Immature natural killer cell (primary cell): ENCODE results near the gene LKAAEAR1. TPM values are rescaled to one million over a fixed set of nuclear protein-coding genes. Genes with fewer than 3 reads are reported as not detected.
A peak's percentile ranks its signal among the peaks of the same experiment; 100 is the strongest.

ENCODE experiments used
- DNase-seq, 3 donors: peaks; one replicate each; pipeline ENCODE4 v3.0.0; 2022; ENCODE audit warnings: mixed read lengths in 1 of 3
- H3K27ac Mint-ChIP-seq, 6 donors: one replicate each; pipeline ENCODE4 v1.8.0; 2020; ENCODE audit warnings: mixed read lengths in 6 of 6, mild to moderate bottlenecking in 5 of 6, inconsistent platforms in 4 of 6, moderate library complexity in 3 of 6
- H3K27me3 Mint-ChIP-seq, 3 donors: one replicate each; pipeline ENCODE4 v1.8.0; 2020 to 2021; ENCODE audit warnings: low read depth in 3 of 3, mild to moderate bottlenecking in 3 of 3, mixed read lengths in 3 of 3, moderate library complexity in 3 of 3, inconsistent platforms in 1 of 3
- H3K36me3 Mint-ChIP-seq, 3 donors: one replicate each; pipeline ENCODE4 v1.8.0; 2020; ENCODE audit warnings: mixed read lengths in 3 of 3, inconsistent platforms in 2 of 3, mild to moderate bottlenecking in 2 of 3
- H3K4me1 Mint-ChIP-seq, 2 donors: one replicate each; pipeline ENCODE4 v1.8.0; 2020; ENCODE audit warnings: inconsistent platforms in 2 of 2, mild to moderate bottlenecking in 2 of 2, mixed read lengths in 2 of 2, moderate library complexity in 1 of 2
- H3K4me3 Mint-ChIP-seq, 5 donors: one replicate each; pipeline ENCODE4 v1.8.0; 2020; ENCODE audit warnings: mild to moderate bottlenecking in 5 of 5, mixed read lengths in 5 of 5, inconsistent platforms in 3 of 5, moderate library complexity in 3 of 5
- H3K9me3 Mint-ChIP-seq, 6 donors: one replicate each; pipeline ENCODE4 v1.8.0; 2020; ENCODE audit warnings: mild to moderate bottlenecking in 6 of 6, mixed read lengths in 6 of 6, inconsistent platforms in 4 of 6, moderate library complexity in 3 of 6
- polyA plus RNA-seq, 3 donors: library from polyadenylated mRNA; unstranded; fragments of 300-500 nt; fragmentation: Illumina TruSeq; gene quantifications; one replicate each; pipeline ENCODE4 v1.2.3, GENCODE V29; 2021

Gene LKAAEAR1
- polyA plus RNA-seq, 3 donors from 2014 or later = not detected

- peaks cover 0 to 13% of the 10 kb centered on the region in 2 donors for H3K4me1 Mint-ChIP-seq
- H3K9me3 Mint-ChIP-seq = no peaks in the 10 kb centered on the region
- no peak overlapping the region for H3K4me3 Mint-ChIP-seq
- no peaks in the 10 kb centered on the region for H3K36me3 Mint-ChIP-seq
- H3K27ac Mint-ChIP-seq = no peak overlapping the region
- no peak for DNase-seq
- H3K27me3 Mint-ChIP-seq = peaks cover 3 to 10% (median 7%) of the 10 kb centered on the region in 3 donors
Observed at GRCh38 chr20:64038224-64038564, 46.0 kb downstream of the LKAAEAR1 start.

- peaks cover 0 to 13% of the 10 kb centered on the region in 2 donors for H3K4me1 Mint-ChIP-seq
- peak overlapping the region; percentile 30 to 68 (median 60) for H3K4me3 Mint-ChIP-seq
- H3K27ac Mint-ChIP-seq = no peak overlapping the region
- no peak for DNase-seq
- H3K9me3 Mint-ChIP-seq = no peaks in the 10 kb centered on the region
- peaks cover 3 to 7% (median 7%) of the 10 kb centered on the region in 3 donors for H3K27me3 Mint-ChIP-seq
- H3K36me3 Mint-ChIP-seq = peaks cover 0 to 3% (median 0%) of the 10 kb centered on the region in 3 donors
Observed at GRCh38 chr20:64037498-64038213, 46.5 kb downstream of the LKAAEAR1 start.

GRCh38 chr20:64037199-64037497 lies 47.0 kb downstream of the LKAAEAR1 start:
- H3K4me1 Mint-ChIP-seq = peaks cover 0 to 12% of the 10 kb centered on the region in 2 donors
- H3K27ac Mint-ChIP-seq = no peak overlapping the region
- H3K4me3 Mint-ChIP-seq = no peak overlapping the region

GRCh38 chr20:64036346-64037198 lies 47.6 kb downstream of the LKAAEAR1 start:
- Mint-ChIP-seq H3K4me1 (peaks cover 0 to 8% of the 10 kb centered on the region in 2 donors), H3K27me3 (peaks cover 3 to 7% (median 5%) of the 10 kb centered on the region in 3 donors), H3K36me3 (peaks cover 0 to 3% (median 0%) of the 10 kb centered on the region in 3 donors), H3K9me3 (no peaks in the 10 kb centered on the region), H3K4me3 (no peak overlapping the region), H3K27ac (no peak overlapping the region)
- DNase-seq = no peak

More at GRCh38 chr20:64037199-64037497, 47.0 kb downstream of the LKAAEAR1 start:
- DNase-seq = no peak
- Mint-ChIP-seq H3K27me3 (peaks cover 3 to 7% (median 6%) of the 10 kb centered on the region in 3 donors), H3K36me3 (peaks cover 0 to 3% (median 0%) of the 10 kb centered on the region in 3 donors), H3K9me3 (no peaks in the 10 kb centered on the region)

- Mint-ChIP-seq H3K36me3 (peaks cover 0 to 3% (median 0%) of the 10 kb centered on the region in 3 donors), H3K4me3 (peak within 1 kb of the TSS in 2 of 5 donors; percentile 33 to 61), H3K4me1 (peaks cover 0 to 5% of the 10 kb centered on the region in 2 donors), H3K27me3 (peaks cover 3 to 5% (median 5%) of the 10 kb centered on the region in 3 donors), H3K27ac (no peak within 1 kb of the TSS), H3K9me3 (no peaks in the 10 kb centered on the region)
- DNase-seq = no peak
Observed at GRCh38 chr20:64035933-64036345, 48.3 kb downstream of the LKAAEAR1 start, which contains the start of gene C20orf204. Gene C20orf204 (plus strand): TSS chr20:64036182. CDS start chr20:64036324, 142 bp downstream.

GRCh38 chr20:64035066-64035932 lies 48.9 kb downstream of the LKAAEAR1 start:
- Mint-ChIP-seq H3K36me3 (peaks cover 0 to 7% (median 0%) of the 10 kb centered on the region in 3 donors), H3K4me1 (peaks cover 0 to 4% of the 10 kb centered on the region in 2 donors), H3K27me3 (peaks cover 3 to 5% (median 5%) of the 10 kb centered on the region in 3 donors), H3K9me3 (no peaks in the 10 kb centered on the region), H3K27ac (no peak overlapping the region), H3K4me3 (peak overlapping the region in 2 of 5 donors; percentile 33 to 61)
- no peak for DNase-seq

- Mint-ChIP-seq H3K4me3 (no peak overlapping the region), H3K9me3 (no peaks in the 10 kb centered on the region), H3K27ac (peak overlapping the region in 1 of 6 donors; percentile 48), H3K4me1 (peaks cover 0 to 4% of the 10 kb centered on the region in 2 donors), H3K27me3 (peaks cover 1 to 5% (median 2%) of the 10 kb centered on the region in 3 donors), H3K36me3 (peaks cover 0 to 7% (median 0%) of the 10 kb centered on the region in 3 donors)
- no peak for DNase-seq
Observed at GRCh38 chr20:64033981-64034493, 50.2 kb downstream of the LKAAEAR1 start.

Other genes starting within 250 kb of the LKAAEAR1 start
- gene ABHD16B, start 222.9 kb downstream of the LKAAEAR1 start, polyA plus RNA-seq = under 1 TPM in 1 of 3 donors, not detected in 2; 0.34 TPM
- 10 to 100 TPM; 67.5 to 90.8 (median 79.3) TPM for gene TPD52L2, start 219.1 kb downstream of the LKAAEAR1 start, polyA plus RNA-seq
- 1 to 10 TPM; 1.4 to 8.2 (median 2.9) TPM for gene DNAJC5, start 189.3 kb downstream of the LKAAEAR1 start, polyA plus RNA-seq
- gene UCKL1, start 128.0 kb downstream of the LKAAEAR1 start, polyA plus RNA-seq = 10 to 100 TPM; 19.3 to 35.5 (median 30.8) TPM
- gene ZNF512B, start 114.5 kb downstream of the LKAAEAR1 start, polyA plus RNA-seq = under 1 TPM in 2 of 3 donors, not detected in 1; 0.36 to 0.63 TPM
- 10 to 100 TPM in 1 of 3 donors, 1 to 10 TPM in 2; 6.5 to 13.2 (median 8.5) TPM for gene SAMD10, start 104.8 kb downstream of the LKAAEAR1 start, polyA plus RNA-seq
- gene PRPF6, start 103.3 kb downstream of the LKAAEAR1 start, polyA plus RNA-seq = 10 to 100 TPM; 52.6 to 94.4 (median 63.1) TPM
- not detected for gene C20orf204, start 48.2 kb downstream of the LKAAEAR1 start, polyA plus RNA-seq
- not detected for gene SOX18, start 34.8 kb downstream of the LKAAEAR1 start, polyA plus RNA-seq
- 10 to 100 TPM; 18.9 to 26.6 (median 24.1) TPM for gene TCEA2, start 21.2 kb downstream of the LKAAEAR1 start, polyA plus RNA-seq
- 100 to 1,000 TPM; 124 to 171 (median 132) TPM for gene RGS19, start 4.9 kb downstream of the LKAAEAR1 start, polyA plus RNA-seq
- 1 to 10 TPM in 1 of 3 donors, under 1 TPM in 2; 0.48 to 1.3 (median 0.73) TPM for gene OPRL1, start 4.3 kb downstream of the LKAAEAR1 start, polyA plus RNA-seq
- gene NPBWR2, start 23.2 kb upstream of the LKAAEAR1 start, polyA plus RNA-seq = not detected
- not detected for gene MYT1, start 80.1 kb upstream of the LKAAEAR1 start, polyA plus RNA-seq
- 10 to 100 TPM; 43.3 to 65.4 (median 58.2) TPM for gene PCMTD2, start 171.3 kb upstream of the LKAAEAR1 start, polyA plus RNA-seq